Caki2 (cell line): ENCODE data around the gene LRRN3. TPM values are rescaled to one million over a fixed set of nuclear protein-coding genes. Genes with fewer than 3 reads are reported as not detected.

ENCODE experiments used
- DNase-seq: peaks from one replicate; pipeline ENCODE4 v3.0.0-alpha.2; 2015; ENCODE audit warnings: low read depth
- in situ Hi-C: cut with HindIII; loops from 2 replicates; pipeline ENCODE4 v1.10.0; 2016; ENCODE audit warnings: low sequenced_read_pairs, low pct_unique_long_range_greater_than_20kb, mixed read lengths
- total RNA-seq: library from RNA; depleted of rRNA; stranded (reverse); fragments of >200 nt; shearing (Covaris generic); gene quantifications from 2 replicates; pipeline ENCODE4 v1.2.3, GENCODE V29; 2014; ENCODE audit warnings: low replicate concordance

LRRN3 gene
- total RNA-seq, 1 experiment from 2014 or later, result not detected

DNA sequence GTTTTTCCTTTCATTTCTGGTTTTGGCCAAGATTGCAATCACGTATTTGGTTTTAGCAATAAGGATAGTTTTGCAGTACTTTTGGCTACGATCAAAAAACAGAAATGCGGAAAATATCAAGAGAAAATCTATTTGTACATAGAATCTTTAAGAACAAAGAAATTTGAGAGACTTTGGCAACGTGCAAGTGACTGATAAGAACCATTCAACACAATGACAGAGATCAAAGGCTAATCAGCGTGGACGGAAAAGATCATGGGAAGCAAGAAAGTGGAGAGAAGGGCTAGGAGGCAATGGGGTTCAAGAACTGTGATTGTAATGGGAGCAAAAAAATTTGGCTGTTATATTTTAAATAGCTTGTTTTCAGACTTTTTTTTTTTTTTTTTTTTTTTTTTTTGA is 16.2 kb upstream of the LRRN3 start:
- in situ Hi-C loops, result no loop called here
- no peak for DNase-seq

- in situ Hi-C loops, result no loop called here
- DNase-seq, result no peak
Observed at GRCh38 chr7:111075498-111075897, 15.4 kb upstream of the LRRN3 start.

GRCh38 chr7:111076205-111076604 is 14.7 kb upstream of the LRRN3 start:
- DNase-seq, result peak; percentile 2
- in situ Hi-C loops, result no loop called here

DNA sequence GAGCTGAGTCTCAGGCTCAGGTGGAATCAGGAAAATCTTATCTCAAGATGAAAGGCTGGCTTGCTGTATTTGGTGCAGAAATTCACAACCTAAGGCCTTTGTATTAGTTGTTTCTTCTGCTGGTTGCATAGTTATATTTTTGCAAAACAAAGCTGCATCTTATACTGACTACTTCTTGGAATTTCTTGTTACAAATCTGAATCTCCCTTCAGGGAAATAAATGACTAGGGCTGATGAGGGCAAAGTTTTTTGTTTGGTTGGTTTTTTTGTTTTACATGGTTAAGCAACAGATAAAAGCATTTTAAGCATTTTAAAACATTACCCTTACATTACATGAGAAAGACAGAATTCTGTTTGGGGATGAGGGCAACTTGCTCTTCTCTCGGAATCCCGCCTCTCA is 13.9 kb upstream of the LRRN3 start:
- in situ Hi-C loops, result no loop called here
- DNase-seq, result no peak

- in situ Hi-C loops, result no loop called here
- no peak for DNase-seq
Observed at GRCh38 chr7:111080495-111081105, 10.3 kb upstream of the LRRN3 start.

GRCh38 chr7:111081546-111082267 is 9.2 kb upstream of the LRRN3 start:
- no peak for DNase-seq
- in situ Hi-C loops, result no loop called here

- in situ Hi-C loops, result no loop called here
Observed at GRCh38 chr7:111082351-111082750, 8.6 kb upstream of the LRRN3 start.

GRCh38 chr7:111083413-111083812 is 7.5 kb upstream of the LRRN3 start:
- DNase-seq, result no peak
- in situ Hi-C loops, result no loop called here

More at GRCh38 chr7:111082351-111082750, 8.6 kb upstream of the LRRN3 start:
- DNase-seq, result no peak

DNA sequence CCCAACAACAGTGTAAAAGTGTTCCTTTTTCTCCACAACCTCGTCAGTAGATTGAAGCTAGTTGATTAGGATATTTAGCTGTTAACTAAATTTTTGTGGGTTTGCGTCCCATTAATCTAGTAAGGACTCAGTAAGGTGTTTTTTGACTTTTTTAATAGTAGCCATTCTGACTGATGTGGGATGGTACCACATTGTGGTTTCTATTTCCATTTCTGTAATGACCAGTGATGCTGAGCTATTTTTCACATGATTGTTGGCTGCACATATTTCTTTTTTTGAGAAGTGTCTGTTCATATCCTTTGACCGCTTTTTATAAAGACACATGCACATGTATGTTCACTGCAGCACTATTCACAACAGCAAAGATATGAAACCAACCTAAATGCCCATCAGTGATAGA is 5.6 kb upstream of the LRRN3 start:
- DNase-seq, result no peak
- in situ Hi-C loops, result no loop called here

GRCh38 chr7:111086532-111086931 is 4.4 kb upstream of the LRRN3 start:
- in situ Hi-C loops, result no loop called here
- DNase-seq, result no peak

DNA sequence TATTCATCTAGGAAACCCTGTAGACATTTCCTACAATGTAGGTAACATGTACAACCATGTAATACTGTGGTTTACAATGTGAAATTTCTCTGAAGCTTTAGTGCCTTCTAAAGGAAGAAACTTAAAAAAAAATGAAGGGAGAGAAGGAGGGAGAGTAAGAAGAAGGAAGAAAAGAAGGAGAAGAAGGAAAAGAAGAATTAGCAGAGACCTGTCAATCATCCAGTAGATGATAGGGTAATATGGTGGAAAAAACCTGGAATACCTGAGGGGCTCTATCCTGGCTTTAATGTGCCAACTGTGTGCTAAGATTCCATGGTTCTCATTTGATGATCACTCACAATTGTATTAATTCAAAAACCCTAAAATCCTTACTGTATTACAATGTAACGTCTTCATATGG is 2.6 kb upstream of the LRRN3 start:
- no peak for DNase-seq
- in situ Hi-C loops, result no loop called here

DNA sequence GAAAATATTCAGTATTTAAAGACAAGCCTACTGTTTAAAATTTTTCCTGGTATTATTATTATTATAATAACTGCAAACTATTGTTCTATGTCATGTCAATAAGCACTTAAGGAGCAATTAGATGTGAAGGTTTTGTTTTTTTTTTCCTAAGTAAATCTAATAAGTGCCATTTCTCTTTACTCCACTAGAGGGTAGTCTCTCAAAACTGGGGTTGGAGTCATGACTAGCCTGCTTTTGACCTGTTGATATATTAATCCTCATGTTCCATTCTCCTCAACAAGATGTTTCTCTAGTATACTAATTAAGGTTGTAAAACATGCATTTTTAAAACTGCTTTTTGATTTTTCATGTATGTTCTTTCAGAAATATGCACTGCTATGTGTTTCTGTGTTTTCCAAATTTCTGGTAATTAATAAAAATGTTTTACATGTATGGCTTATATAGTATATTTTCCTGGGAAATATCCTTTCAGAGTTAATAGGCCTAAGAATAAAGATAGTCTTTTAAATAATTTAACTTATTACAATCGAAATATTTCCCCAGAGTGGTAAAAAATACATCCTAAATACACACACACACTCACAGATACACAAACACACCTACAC is 1.0 kb upstream of the LRRN3 start:
- in situ Hi-C loops, result no loop called here
- peak; percentile 23 for DNase-seq

DNA sequence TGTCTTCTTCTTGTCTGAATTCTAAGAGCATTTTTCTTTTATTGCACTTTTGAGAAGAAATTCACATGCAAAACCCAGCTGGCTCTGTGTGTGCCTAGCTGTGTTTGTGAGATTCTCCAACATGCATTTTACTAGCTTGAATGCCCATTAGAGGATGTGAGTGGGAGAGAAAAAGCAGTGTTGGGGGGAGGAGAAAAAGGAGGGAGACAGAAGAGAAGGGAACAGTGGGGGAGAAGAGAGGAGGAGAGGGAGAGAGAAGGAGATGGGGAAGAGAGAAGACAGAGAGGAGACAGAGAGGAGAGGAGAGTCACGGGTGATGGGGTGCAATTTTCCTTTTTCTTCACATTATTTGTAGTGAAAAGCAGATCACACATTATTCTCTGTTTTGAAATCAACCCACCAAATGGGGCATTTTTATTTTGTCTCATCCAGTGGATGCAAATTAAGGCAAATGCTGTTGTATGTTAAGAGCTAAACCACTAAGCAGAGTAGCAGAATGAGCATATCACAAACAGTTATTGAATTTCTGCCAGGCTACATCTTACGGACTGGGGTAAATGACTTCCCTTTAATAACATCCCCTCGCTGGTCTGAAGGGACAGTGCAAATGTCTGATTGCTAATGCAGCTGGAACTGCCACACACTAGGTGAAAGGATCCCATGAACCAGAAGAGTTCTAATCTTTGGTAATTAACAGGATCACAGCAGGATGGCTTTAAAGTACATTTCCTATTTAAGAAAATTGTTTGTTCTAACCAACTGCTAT is 849 bp downstream of the LRRN3 start:
- in situ Hi-C loops, result no loop called here

DNA sequence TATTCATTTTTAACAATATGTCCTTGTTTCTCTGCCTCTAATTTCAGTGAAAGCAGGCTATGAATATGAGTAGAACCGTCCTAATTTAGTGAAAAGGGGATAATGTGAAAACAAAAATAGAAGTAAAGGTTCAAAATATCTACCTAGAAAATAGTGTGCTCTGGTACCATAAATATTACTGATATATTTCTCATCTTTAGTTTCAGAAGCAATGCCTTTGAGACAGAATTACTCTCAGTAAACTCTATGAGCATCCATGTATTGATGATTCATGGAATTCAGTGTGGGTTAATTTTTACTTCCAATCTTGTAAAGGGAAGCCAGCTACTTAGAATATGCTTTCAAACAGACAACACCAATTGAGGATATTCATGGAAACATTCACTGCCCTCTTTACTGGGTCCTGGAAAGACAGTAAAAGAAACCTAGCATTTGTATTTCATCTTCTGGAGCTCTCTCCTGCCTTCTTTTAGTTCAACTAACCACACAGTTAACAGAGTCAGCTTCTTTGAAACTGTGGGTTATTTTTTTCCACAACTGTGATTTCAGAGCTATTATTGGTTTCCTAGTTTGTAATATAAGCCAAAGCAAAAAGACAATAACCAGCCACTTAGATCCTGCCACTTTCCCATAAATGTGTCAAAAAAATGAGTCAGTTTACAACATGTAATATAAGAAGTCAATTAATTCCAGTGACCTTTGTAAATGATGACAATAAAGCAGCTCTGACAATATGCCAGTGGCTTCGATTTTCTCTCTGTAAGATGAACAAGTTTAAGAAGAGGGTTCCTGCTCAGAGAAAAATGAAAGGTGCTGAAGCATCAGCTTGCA is 1.7 kb downstream of the LRRN3 start:
- in situ Hi-C loops, result no loop called here

More for the DNA sequence above, 849 bp downstream of the LRRN3 start:
- no peak for DNase-seq

DNA sequence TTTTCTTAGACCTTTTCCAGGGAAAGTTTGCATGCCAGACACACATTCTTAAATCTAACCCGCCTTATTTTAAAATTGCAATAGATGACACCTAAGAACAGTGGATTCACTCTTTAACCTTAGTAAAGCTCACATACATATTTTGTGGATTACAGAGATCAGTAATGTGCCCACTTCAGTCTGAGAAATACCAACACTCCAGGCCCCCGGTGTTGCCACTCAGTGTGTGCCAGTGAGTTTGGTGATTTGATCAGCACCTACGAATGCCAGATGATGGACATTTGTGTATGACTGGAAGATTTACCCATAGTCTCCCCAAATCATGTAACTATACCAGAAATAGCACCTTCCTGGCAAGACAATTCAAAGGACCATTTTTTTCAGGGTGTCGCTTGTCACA is 2.6 kb downstream of the LRRN3 start:
- DNase-seq, result no peak
- in situ Hi-C loops, result no loop called here

More for the DNA sequence above, 1.7 kb downstream of the LRRN3 start:
- no peak for DNase-seq

- in situ Hi-C loops, result no loop called here
- no peak for DNase-seq
Observed at GRCh38 chr7:111094419-111094818, 3.5 kb downstream of the LRRN3 start.

DNA sequence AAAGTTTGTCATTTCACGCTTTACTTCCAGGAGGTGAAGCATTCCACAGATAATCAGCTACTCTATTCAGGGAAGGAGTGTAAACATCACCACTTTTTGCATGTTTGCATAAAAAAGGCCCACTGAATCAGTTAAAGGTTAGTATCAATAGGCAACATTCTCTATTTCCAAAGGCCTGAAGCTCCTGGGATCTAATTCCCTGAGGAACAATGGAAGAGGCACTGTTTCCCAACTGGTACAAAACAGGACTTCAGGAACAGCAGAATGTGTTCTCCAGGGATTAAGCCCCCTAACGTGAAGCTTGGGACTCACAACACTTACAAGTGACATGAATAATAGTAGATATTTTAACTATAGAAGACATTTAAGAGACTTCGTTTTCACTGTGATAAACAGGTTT is 6.1 kb downstream of the LRRN3 start:
- no peak for DNase-seq
- in situ Hi-C loops, result no loop called here
